Urothelium cell line (cell line): ENCODE data around the gene DMD.

Experiments
- DNase-seq: peaks from one replicate; pipeline ENCODE4 v3.0.0; 2011; ENCODE audit warnings: low spot score, mixed read lengths
- FAIRE-seq: peaks from 2 replicates; lab custom pipeline; 2011; peaks lifted over from hg19 to GRCh38; lab: Jason Lieb, UNC

Gene DMD

DNA sequence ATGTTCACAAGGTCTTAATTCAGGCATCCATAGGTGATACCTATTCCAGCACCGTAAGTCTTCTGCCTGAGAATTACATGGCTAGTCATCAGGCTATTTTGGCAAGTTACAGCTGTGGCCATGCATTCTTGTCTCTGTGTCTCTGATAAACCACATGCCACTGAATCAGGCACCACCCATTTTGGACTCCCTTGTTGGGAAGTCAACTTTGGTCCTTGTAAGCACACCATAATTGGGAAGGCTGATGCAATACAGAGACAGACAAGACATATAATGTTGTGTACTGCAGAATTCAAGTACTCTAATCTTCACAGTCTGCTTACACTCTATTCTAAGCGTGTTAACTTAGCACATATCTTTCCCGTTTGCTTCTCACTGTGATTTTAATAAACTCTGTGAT is 1655.8 kb downstream of the DMD start:
- FAIRE-seq = no peak

DNA sequence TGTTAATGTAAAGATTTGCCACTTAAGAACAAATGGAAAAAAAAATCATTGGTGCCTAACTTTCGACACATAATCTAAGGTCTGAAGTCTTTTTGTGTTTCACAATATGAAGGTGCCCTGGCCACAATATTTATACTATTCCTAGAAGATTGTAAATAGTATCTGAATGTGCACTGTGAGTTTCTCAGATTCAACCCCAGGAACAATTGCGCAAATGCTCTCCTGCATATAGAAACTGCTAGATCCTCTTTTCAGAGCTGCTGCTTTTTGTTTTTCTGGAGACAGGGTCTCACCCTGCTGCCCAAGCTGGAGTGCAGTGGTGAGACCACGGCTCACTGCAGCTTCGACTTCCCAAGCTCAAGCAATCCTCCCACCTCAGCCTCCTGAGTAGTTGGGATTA is 1659.4 kb downstream of the DMD start:
- DNase-seq (no peak), FAIRE-seq (no peak)

More for the DNA sequence above, 1655.8 kb downstream of the DMD start:
- DNase-seq = no peak

DNA sequence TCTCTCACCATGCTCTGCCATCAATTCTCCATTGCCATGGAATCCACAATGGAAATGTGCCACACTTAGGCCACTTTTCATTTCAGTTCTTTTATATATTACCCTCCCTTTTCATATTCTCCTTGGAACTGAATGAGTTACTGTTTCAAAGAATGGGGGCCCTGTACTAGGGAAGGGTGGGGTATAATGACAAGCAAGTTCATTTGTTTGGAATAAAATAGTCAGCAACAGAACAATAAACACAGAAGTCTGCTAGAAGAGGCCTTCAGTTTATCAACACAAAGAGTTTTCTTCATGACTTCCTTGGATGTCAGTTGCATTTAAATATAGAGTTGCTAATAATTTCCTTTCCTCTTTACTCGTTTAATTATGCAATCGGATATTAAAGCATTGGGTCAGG is 1661.2 kb downstream of the DMD start:
- FAIRE-seq = no peak
- DNase-seq = no peak

DNA sequence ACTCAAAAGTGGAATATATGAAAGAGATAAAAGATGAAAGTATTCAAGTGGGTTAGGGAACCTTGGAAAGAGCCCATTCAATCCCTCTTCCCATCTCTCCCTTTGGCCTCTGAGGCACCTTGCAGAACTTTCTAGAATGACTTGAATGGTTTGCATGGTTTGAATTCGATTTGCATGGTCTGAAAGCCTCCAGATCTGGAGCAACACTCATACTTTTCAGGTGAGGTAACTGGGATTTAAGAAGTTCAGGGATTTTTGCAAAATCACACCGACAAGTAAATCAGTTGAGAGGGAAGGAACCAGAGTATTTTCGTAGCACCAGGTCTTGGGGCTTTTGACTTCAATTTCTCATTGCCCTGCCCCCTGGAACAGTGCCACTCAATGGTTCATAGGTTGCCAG is 1663.5 kb downstream of the DMD start:
- DNase-seq (no peak), FAIRE-seq (no peak)

DNA sequence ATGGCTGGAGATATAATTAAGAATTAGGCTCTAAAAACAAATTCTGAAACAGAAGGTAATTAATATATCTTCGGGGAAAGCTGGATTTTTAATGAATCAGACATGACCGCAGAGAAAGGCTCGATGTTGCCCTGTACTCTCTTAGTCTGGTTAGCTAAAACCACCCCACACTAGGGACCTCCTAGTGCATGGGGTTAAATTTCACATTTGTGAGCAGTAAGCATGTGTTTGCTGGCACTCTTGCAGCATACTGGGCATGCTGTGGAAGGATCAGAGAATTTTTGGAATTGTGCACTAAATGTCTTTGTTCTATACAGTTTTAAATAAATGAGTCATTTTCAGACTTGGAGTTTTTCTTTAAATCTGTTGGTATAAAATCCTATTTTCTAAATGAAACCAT is 1663.9 kb downstream of the DMD start:
- no peak for DNase-seq

DNA sequence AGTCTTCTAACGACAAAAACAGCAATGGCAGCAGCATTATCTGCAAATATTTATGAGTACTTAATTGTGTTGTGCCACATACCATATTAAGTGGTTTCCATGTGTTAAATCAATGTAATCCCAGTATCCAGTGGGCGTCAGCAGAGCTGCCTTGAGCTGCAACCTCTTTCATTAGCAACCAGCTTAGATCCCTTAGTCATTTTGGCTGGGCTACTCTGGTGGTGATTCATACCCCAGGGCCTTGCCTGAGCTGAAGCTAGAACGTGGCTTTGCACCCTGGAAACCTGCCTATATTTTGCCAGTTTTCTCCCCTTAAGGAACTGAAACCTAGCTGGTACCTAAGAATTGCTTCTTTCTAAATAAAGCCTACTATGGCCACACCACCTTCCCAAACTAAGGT is 1665.2 kb downstream of the DMD start:
- no peak for FAIRE-seq

More for the DNA sequence above, 1663.9 kb downstream of the DMD start:
- FAIRE-seq = no peak

DNA sequence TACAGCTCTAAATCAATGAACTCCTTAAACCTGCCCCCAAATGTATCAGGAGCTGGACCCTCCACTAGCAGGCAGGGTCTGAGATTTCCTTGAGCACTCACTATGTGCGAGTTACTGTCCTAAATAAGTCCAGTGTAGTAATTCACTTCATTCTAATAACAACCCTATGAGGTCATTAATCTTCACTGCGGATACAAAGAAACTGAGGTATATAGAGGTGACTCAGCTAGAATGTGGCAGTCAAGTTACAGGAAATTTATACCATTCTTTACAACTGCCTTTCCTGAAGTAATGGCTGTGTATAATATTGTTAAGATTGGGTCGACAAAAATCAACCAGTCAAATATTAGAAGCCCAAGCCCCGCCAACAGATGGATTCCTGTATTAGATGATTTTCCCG is 1665.6 kb downstream of the DMD start:
- DNase-seq = peak; percentile 2
- no peak for FAIRE-seq

More for the DNA sequence above, 1665.2 kb downstream of the DMD start:
- DNase-seq = peak; percentile 42

DNA sequence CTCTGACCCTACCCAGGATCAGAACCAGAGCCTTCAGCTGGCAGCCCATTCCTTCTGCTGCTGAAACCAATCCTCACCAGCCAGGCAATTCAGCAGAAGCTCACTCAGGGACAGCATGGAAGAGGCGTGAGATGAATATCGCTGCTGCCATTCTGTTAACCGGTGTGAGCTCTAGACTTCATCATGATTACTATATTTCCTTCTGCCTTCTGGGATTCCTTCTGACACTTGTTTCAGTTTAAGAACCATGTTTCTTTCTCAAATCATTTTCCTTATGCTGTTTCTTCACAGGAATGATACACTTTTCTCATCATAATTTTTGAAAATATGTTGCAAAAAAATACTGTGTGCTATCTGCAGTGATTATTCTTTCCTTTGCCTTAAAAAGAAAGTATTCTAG is 1666.2 kb downstream of the DMD start:
- FAIRE-seq = no peak
- DNase-seq = no peak

DNA sequence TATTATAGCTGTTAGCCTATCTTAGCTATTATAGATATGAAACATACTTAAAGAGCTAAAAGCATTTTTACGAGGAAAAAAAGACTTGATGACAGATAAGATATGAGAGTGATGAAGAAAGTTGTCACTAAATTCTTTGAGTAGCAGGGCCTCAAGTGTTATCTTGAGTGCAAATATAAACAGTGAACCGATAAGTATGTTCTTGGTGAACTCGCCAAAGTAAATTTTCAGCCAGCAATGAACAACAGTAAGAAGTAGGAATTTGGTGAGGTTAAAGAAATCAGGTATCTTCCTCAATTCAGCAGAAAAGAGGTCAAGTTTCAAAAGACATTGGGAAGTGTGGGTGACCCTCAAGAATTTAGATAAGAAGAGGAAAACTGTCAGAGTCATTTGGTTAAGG is 1667.7 kb downstream of the DMD start:
- no peak for FAIRE-seq
- DNase-seq = no peak

DNA sequence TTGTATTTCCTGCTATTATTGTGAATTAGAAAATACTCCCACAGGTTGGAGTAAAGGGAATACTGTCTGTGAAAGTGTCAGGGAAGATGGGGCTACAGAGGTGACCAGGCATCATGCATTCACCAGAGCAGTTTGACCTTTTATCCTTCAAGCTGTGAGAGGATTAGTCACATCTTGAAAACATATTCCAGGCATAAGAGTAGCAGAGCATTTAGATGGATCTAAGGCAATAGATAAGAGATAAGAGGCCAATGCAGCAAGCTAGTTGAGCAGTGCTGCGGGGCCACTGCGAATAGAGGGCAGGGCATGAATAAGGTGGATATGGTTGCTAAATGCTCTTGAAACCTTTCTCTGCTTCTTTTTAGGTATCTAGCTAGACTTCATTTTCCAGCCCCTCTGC is 1668.8 kb downstream of the DMD start:
- DNase-seq = no peak
- no peak for FAIRE-seq

DNA sequence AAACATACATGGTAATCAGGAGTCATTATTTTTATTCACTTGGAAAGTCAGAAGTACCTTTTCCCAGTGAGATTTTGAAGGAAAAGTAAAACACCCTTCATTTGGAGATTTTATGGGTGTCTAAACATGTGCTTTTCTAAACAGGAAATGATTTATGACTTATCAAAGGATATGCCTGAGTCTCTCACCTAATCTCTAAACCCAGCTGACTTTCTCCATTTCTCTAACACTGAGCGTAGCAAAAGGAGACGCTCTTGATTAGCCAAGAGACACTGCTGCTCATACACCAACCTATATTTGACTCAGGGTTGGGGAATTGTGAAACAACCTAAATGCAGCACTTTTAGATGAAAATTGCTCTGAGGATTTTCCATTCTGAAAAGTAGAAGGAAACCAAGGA is 1671.0 kb downstream of the DMD start:
- FAIRE-seq (no peak), DNase-seq (no peak)

DNA sequence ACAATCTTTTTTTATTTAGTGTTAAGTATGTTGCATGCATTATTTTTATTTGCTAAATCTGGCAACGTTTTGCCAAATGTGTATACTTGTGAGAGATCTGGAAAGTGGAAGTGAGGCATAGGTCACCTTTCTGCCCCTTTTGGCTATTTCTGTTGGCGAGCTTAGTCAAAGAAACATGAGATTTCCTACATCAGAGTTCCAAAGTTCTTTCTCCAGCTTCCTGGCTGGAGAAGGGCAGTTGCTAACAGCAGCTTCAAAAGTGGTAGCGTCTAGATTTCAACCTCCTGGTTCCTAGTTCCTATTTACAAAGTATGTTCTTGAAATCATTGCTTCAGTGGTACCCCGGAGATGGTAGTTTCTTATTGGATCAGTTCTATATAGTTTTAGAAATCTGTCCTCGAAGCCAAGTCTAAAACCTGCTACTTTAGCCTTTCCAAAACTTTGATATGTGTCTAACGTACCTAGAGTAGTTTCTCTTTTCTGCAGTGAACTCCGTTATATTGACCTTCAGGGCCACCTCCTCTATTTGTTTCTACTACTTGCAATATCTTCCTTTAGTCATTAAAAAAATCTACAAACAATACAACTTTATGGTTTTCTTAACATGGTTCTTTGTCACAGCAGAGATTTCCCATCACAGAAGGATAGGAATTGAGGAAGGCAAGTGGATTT is 1683.8 kb downstream of the DMD start:
- DNase-seq (no peak), FAIRE-seq (no peak)

DNA sequence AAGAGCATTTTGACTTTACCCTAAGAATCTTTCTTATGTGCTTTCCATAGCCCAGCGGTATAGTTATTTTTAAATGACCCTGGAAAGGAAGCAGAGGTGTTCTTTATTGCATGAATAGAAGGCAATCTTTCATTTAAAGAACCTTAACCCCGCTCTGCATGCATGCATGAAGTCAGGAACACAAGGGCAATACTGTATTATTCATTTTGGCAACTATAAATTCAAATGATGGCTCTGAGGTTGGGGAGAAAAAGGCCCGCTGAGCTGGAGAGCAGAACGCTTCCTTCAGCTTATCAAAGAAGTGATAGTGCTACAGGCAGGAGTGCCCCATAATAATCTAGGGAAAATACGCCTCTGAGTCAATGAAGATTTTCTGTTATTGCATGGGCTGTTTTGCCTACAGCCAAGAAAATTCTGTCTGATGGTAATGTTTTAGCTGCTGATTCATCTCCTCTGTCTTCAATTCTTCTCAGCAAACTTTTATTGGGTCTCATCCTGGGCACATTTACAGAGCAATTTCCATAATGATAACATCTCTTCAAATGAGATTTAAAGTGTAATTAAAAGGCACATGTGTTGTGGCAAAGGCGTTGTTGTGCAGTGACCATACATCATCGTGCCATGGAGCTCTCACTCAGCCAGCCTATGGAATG is 1687.3 kb downstream of the DMD start:
- no peak for DNase-seq
- no peak for FAIRE-seq

DNA sequence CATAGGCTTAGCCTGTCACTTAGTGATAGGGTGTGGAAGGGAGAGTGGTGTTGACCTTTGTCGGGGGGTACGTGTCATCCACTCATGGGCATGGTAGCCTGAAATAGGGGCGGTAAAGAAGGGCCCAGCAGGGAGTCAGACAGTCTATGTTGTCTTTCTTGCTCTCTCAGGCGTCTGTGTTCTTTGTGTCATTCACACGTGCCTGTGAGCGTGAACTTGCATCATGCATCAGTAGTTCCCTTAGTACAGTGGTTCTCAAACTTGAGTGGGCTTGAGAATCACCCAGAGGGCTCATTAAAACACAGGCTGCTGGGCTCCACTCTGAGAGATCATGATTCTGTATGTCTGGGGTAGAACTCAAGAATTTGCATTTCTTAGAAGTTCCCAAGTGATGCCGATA is 1688.6 kb downstream of the DMD start:
- DNase-seq = no peak
- no peak for FAIRE-seq

DNA sequence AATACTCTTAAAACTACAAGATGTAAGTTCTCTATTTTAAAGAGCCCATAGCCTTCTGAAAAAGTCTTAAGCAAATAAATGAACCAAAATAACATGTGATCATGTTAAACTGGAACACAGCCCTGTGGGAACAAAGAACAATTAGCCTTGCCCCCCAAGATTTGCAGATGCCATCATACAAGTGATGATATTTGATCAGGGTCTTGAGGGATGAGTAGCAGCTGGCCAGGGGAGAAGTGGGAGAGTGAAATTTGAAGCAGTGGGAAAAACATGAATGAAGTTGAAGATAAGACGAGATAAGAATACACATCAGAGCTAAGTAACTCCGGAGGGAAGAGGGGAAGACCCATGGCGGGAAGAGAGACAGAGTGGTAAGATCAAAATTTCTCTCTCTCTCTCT is 1689.4 kb downstream of the DMD start:
- DNase-seq = no peak
- no peak for FAIRE-seq

DNA sequence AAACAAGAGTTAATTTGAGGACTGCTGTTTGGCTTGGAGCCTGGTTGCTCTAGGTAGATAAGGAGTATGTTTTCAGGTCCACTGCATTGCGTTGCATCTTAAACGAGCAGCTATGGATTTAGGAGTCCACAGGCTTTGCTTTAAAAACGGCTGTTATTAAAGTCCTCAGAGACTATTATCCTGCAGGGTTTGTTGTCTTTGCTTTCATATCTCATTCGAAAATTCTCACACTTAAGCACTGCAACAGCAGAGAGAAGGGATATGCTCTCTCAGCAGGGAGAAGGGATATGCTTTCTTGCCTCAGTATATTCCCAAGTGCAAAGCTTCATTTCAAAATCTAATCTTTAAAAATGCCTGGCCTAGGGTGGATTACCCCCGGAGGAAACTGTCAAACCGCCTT is 1694.8 kb downstream of the DMD start:
- DNase-seq (no peak), FAIRE-seq (no peak)

DNA sequence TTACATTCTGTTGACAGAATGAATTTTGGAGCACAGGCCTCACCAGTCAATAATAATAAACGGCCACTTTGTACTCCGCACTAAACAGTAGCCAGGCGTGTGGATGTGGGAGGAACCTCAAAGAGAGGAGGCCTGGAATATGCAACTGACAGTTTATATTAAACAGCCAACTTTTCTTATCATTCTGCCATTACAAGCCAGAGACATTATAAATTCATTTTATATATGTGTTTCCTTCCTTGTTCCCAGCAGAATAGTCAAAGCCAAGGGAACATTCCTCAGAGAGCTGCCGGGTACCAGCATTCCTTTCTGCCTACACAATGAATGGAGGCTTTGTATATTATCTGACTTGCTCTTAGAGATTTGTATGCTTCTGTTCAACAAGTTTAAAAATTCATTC is 1703.0 kb downstream of the DMD start:
- FAIRE-seq (no peak), DNase-seq (peak; percentile 5)

DNA sequence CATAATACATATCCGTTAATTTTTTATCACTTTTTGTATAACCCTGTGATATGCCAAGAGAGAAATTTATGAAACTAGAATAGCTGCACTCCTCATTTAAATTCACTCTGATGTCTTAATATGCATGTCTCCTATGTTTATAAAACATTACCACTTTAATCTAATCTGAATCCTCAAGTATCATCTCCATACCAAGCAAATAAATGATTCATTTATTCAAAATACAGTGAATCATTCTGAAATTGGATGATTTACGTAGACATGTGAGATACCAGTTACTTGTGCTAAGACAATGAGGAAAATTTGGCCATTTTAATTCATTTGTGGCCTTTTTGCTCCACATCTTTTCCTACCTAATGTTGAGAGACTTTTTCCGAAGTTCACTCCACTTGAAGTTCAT is 1704.4 kb downstream of the DMD start:
- no peak for FAIRE-seq

DNA sequence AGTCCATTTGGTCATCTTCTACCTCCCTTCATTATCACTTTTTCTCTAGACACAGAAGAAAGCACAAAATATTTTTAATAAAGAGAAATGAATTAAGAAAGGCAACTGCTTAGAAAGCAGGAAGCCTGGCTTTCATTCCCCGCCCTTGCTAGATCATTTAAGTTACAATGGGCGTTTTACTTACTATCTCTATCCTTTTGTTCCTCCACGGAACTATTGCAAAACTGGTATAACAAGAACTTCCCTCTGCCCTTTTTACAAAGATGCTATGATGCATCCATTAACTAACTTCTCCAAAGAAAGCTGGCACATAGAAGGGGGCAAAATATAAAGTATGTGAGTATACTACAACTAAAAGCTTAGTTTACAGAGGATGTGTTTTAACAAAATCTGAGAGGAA is 1705.0 kb downstream of the DMD start:
- DNase-seq (no peak), FAIRE-seq (no peak)

More for the DNA sequence above, 1704.4 kb downstream of the DMD start:
- DNase-seq = no peak

DNA sequence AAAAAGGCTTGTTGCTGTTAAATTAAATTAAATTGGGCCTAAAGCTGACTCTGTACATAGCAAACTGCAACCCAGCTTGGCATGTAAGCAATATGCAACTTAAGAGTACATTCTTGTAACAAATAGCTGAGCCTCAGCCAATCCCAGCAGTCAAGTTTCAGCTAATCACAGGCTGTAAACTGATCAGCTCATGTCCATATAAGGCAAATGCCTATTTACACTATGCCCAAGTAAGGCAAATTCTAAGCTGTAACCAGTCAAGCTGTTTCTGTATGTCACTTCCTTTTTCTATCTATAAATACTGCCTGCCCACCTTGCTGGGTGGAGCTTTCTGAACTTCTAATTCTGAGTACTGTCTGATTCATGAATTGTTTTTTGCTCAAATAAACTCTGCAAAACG is 1710.4 kb downstream of the DMD start:
- DNase-seq (no peak), FAIRE-seq (no peak)

DNA sequence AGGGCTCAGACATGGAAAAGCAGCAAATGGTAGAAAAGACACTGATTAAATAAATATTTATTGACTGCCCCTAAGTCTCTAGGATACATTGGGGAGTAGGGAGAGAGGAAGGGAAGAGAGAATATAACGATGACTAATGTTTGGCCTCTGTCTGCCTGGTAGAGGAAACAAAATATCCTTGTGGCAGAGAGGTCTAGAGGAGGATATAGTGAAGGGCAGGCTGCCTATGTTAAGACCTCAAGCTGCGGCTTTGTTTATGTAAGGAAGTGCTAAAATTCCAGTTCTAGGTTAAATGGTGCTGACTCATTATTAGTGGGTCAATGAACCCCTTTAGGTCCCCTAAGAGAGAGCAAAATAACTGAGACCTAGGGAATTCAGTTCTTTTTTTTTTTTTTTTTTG is 1712.2 kb downstream of the DMD start:
- DNase-seq (peak; percentile 4), FAIRE-seq (no peak)

DNA sequence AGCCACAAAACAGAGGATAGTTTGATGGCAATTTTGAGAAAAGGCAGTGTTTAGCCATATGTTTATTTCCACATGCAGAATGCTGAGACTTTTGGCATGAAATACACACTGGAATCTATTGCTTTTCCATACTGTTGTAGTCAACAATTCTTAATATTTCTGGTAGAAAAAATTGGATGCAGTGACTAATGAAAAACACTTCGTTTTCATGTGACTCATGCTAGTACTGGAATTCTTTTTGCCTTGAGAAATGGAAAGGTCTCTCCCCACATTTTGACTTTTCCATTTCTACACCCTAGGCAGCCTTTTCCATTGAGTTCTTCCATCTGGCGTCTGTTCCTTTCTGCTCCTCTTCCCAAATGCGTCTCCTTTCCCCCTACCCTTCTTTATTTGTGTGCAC is 1714.3 kb downstream of the DMD start:
- FAIRE-seq (no peak), DNase-seq (no peak)

DNA sequence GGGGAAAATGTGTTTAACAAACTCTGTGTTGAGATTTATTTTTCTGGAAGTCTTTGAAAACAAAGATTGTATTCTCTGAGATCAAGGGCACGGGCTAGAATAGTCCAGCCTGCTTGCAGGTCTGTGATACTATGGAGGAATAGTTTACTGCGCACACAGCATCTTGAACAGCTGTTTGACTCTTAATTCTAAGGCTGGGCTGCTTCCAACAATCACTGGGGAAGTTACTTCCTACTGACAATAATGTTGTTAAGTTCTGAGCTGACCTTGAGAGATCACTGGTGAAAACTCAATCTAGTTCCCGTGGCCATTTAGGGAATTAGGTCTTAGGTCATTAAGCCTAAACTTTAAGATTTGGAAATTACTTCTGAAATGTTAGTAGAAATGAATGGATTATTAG is 1723.4 kb downstream of the DMD start:
- FAIRE-seq (no peak), DNase-seq (no peak)
